ENCODE data around the gene ATXN1. TPM values are rescaled to one million over a fixed set of nuclear protein-coding genes. Genes with fewer than 3 reads are reported as not detected.

ATXN1 gene
- total and polyA plus RNA-seq, 2 of the 8 experiments (the other 6 are each of a cell fraction or from before 2014, with no cell fraction given), result 1.6 to 4.0 TPM

DNA sequence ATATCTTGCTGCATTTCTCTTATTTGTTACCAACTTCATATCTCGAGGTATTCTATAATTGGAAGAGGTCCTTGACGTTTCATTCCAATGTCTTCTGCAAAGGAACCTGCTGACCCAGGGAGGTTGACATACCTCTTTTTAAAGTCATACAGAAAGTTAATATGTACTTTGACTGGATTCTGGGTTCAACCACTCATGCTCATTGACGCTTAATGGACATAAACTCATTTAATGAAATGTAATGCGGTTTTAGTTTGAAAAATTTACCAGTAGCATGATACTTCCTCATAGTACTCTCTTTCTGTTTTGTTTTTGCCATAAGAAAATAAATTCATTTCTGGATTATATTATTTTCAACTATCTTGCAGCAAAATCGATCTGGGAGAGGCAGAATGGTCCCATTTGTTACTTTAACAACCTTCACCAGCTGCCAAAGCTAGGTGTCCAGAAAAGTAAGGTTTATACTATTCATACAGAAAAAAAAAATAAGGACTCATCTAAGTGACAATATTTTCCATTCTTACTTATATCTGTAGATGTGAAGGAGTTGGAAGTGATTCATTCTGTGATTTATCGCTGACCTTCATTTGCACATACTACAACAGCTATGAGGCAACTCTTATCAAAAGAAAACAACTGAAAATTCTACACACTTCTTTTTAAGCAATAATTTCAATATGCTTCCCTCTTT, 101.6 kb downstream of the ATXN1 start:
- FAIRE-seq, result no peak
- no peaks in the 10 kb centered on the region for H3K27me3 ChIP-seq (replicated peaks in 1 of 4; ENCODE audit: control insufficient read depth in 3 of 4, extremely low read depth in 1 of 4, insufficient read depth in 3 of 4, low read length in 3 of 4)
- no peak overlapping the region for H4K91ac ChIP-seq (replicated peaks; ENCODE audit: insufficient read length, low read length)
- no peaks in the 10 kb centered on the region; a peak in 1 of 8 replicates for H3K36me3 ChIP-seq (ENCODE audit: control insufficient read depth in 2 of 4, insufficient read depth in 4 of 4, low read length in 3 of 4)
- H3K27ac ChIP-seq (ENCODE audit: low read depth, low read length), result no peak overlapping the region
- H2AFZ ChIP-seq (ENCODE audit: low read length), result no peak overlapping the region
- DNase-seq (ENCODE audit: low read depth in 1 of 2, low spot score in 2 of 2), result no peak
- no peak overlapping the region for H2BK12ac ChIP-seq (ENCODE audit: low read depth, low read length)
- H3K56ac ChIP-seq (replicated peaks; ENCODE audit: insufficient read length, low read depth, low read length), result no peak overlapping the region
- H3K23me2 ChIP-seq (ENCODE audit: low read depth, low read length), result no peaks in the 10 kb centered on the region
- no peaks in the 10 kb centered on the region for H3K79me1 ChIP-seq (ENCODE audit: low read depth, low read length)
- no peaks in the 10 kb centered on the region for H3K79me2 ChIP-seq (ENCODE audit: control insufficient read depth in 1 of 2, insufficient read depth in 2 of 2, low read length in 2 of 2)
- no peak overlapping the region for H4K8ac ChIP-seq (ENCODE audit: extremely low read depth, insufficient read depth, low read length)
- no peak overlapping the region for H2BK5ac ChIP-seq (ENCODE audit: low read depth, low read length)
- H2BK20ac ChIP-seq (ENCODE audit: low read length), result no peak overlapping the region
- no peak overlapping the region for H3K9ac ChIP-seq (replicated peaks in 1 of 4; ENCODE audit: extremely low read depth in 1 of 4, low read depth in 3 of 4, low read length in 3 of 4)
- ChIA-PET CTCF (ENCODE audit: partially characterized antibody) (no interaction called here), POLR2A (ENCODE audit: partially characterized antibody) (no interaction called here)
- no peak overlapping the region for H2AK5ac ChIP-seq (ENCODE audit: low read depth, low read length)
- no peak overlapping the region for H3K4me2 ChIP-seq (ENCODE audit: insufficient read depth in 1 of 2, low read depth in 2 of 2, low read length in 2 of 2)
- peaks cover 7 to 8% of the 10 kb centered on the region in 2 experiments; a peak in 3 of 4 replicates for H3K9me3 ChIP-seq (ENCODE audit: insufficient read depth in 2 of 2, low read depth in 1 of 2, low read length in 1 of 2)
- H4K5ac ChIP-seq (ENCODE audit: insufficient read length, low read depth, low read length), result no peak overlapping the region
- H4K20me1 ChIP-seq (replicated peaks in 1 of 2; ENCODE audit: control insufficient read depth in 1 of 2, insufficient read depth in 2 of 2, low read length in 2 of 2), result no peaks in the 10 kb centered on the region
- no peak overlapping the region for H3K4ac ChIP-seq (replicated peaks; ENCODE audit: insufficient read length, low read depth, low read length)
- no peak overlapping the region for H2BK15ac ChIP-seq (ENCODE audit: low read length)
- no peak overlapping the region for H3K4me3 ChIP-seq (ENCODE audit: extremely low read depth in 1 of 4, insufficient read depth in 2 of 4, low read depth in 3 of 4, low read length in 4 of 4)
- H3K4me1 ChIP-seq (replicated peaks in 1 of 4; ENCODE audit: control insufficient read depth in 3 of 4, insufficient read depth in 4 of 4, low read length in 3 of 4), result no peaks in the 10 kb centered on the region
- H3K23ac ChIP-seq (ENCODE audit: insufficient read length), result no peak overlapping the region
- no peak overlapping the region for H3K14ac ChIP-seq (ENCODE audit: insufficient read length)
- 89% methylated on average over 6 of the region's 6 CpGs; no CpG with 5 or more reads in 1 of the 2 experiments for WGBS, 2 experiments (ENCODE audit: extremely low coverage in 1 of 2, insufficient coverage in 1 of 2, insufficient read length in 1 of 2, insufficient replicate concordance in 2 of 2, low coverage in 1 of 2, low lambda C conversion rate in 2 of 2, missing lambda C conversion rate in 1 of 2)
- TF ChIP-seq RNF2 (IDR thresholded peaks at IDR 0.05; ENCODE audit: borderline replicate concordance, low read depth, low read length, missing control alignments, poor library complexity, severe bottlenecking) (no peak), SIRT6 (IDR thresholded peaks at IDR 0.05; ENCODE audit: low read length) (no peak)
- H3K18ac ChIP-seq (ENCODE audit: extremely low read depth, low read length), result no peak overlapping the region
- H2BK120ac ChIP-seq (replicated peaks; ENCODE audit: low read depth, low read length), result no peak overlapping the region
